Spleen (tissue), 11 donors: Measurements from ENCODE around the gene PGLYRP2. TPM values are rescaled to one million over a fixed set of nuclear protein-coding genes. Genes with fewer than 3 reads are reported as not detected.

Experiments used
- DNase-seq: peaks from one replicate; pipeline ENCODE4 v3.0.0-alpha.2; 2020
- H3K27ac ChIP-seq, 8 donors: fragments of 200-600 bp; sonication (generic) in 7 of 8; 1 replicate in 4 of 8; 2 replicates in 4 of 8; pipeline versions ENCODE4 v1.5.0 to v1.8.0; 2016 to 2021; ENCODE audit warnings: inconsistent platforms in 4 of 8, mild to moderate bottlenecking in 4 of 8, moderate library complexity in 1 of 8
- H3K27me3 ChIP-seq, 7 donors: fragments of 200-600 bp; sonication (generic) in 6 of 7; replicated peaks in 1 of 7; 1 replicate in 4 of 7; 2 replicates in 3 of 7; pipeline versions ENCODE4 v1.5.0 to v1.8.0; 2016 to 2021; ENCODE audit warnings: inconsistent platforms in 3 of 7, mild to moderate bottlenecking in 1 of 7
- H3K36me3 ChIP-seq, 6 donors: fragments of 200-600 bp; sonication (generic) in 5 of 6; 1 replicate in 4 of 6; 2 replicates in 2 of 6; pipeline versions ENCODE4 v1.5.0 to v1.8.0; 2016 to 2021; ENCODE audit warnings: inconsistent platforms in 2 of 6
- H3K4me1 ChIP-seq, 6 donors: fragments of 200-600 bp; sonication (generic) in 5 of 6; 1 replicate in 3 of 6; 2 replicates in 3 of 6; pipeline versions ENCODE4 v1.5.0 to v1.8.0; 2016 to 2021; ENCODE audit warnings: inconsistent platforms in 3 of 6
- H3K4me3 ChIP-seq, 8 donors: fragments of 200-600 bp; sonication (generic) in 7 of 8; 1 replicate in 4 of 8; 2 replicates in 4 of 8; pipeline versions ENCODE4 v1.5.0 to v1.8.0; 2016 to 2021; ENCODE audit warnings: inconsistent platforms in 4 of 8, mild to moderate bottlenecking in 4 of 8, moderate library complexity in 2 of 8
- H3K9me3 ChIP-seq, 8 donors: fragments of 200-600 bp; sonication (generic) in 7 of 8; 1 replicate in 4 of 8; 2 replicates in 4 of 8; pipeline versions ENCODE4 v1.5.0 to v1.8.0; 2016 to 2021; ENCODE audit warnings: inconsistent platforms in 4 of 8
- POLR2A ChIP-seq, 3 donors: fragments of 450-650 bp; IDR thresholded peaks; one replicate each; pipeline ENCODE4 v1.5.1; 2017; ENCODE audit warnings: antibody characterized with exemption in 3 of 3, mild to moderate bottlenecking in 1 of 3
- POLR2AphosphoS5 ChIP-seq, 3 donors: sonication (generic); formaldehyde crosslinking; IDR thresholded peaks; one replicate each; pipeline ENCODE4 v1.5.1; 2017; ENCODE audit warnings: antibody characterized with exemption in 3 of 3
- WGBS, 5 donors: extraction: QIAGEN DNeasy Blood & Tissue Kit in 3 of 5; methylation state at CpG; one replicate each; pipeline versions ENCODE4 v1.1.5 to v1.1.7; 2013 to 2018; 5-methylcytosine and 5-hydroxymethylcytosine counted together
- intact Hi-C: fragments of 100-400 bp; cut with DNase I; formaldehyde crosslinking; loops from one replicate; pipeline ENCODE4 v1.15.0; 2023; ENCODE audit warnings: low total_unique reads
- polyA plus RNA-seq, 3 donors: library from polyadenylated mRNA; stranded (reverse); fragments of 200-250 nt; gene quantifications; one replicate each; pipeline ENCODE4 v1.2.1, GENCODE V29; 2013
- total RNA-seq, 7 donors: library from RNA; depleted of rRNA in 3 of 7; stranded (reverse); fragments of >200 nt in 3 of 7; fragmentation: NEBNext Ultra II Directional in 4 of 7; extraction: Animal tissue kit (Norgen Biotek cat#: 25700) in 4 of 7; gene quantifications; one replicate each; pipeline versions ENCODE4 v1.1.0 to v1.2.1, GENCODE V29; 2016 to 2021
- TF ChIP-seq, protein P1 (sequence below), 11 experiments: fragments of 200-600 bp in 7 of 11; fragments of 450-650 bp in 4 of 11; sonication (generic) in 4 of 11; IDR thresholded peaks in 8 of 11; conservative IDR thresholded peaks in 3 of 11; 1 replicate in 7 of 11; 2 replicates in 4 of 11; pipeline versions ENCODE4 v1.4.0 to v1.8.0; 2016 to 2021; ENCODE audit warnings: antibody characterized with exemption in 11 of 11, inconsistent platforms in 4 of 11, mild to moderate bottlenecking in 1 of 11
- donor health status: healthy with polysubstance abuse.
- donor health status: DM: no; HTN: no; CAD: no; lungs with moderate emphysema.
- donor health status: DM: no; HTN: no; CAD: no.
- donor health status: Bipolar disorder and iron deficiency.
- donor health status: healthy.
- donor health status: DM: no; HTN: no; CAD: no.
- donor health status: DM: yes; HTN: yes; CAD: no.

The PGLYRP2 gene
- total and polyA plus RNA-seq, 10 donors = 0.02 to 0.16 (median 0.08) TPM; not detected in 6

DNA sequence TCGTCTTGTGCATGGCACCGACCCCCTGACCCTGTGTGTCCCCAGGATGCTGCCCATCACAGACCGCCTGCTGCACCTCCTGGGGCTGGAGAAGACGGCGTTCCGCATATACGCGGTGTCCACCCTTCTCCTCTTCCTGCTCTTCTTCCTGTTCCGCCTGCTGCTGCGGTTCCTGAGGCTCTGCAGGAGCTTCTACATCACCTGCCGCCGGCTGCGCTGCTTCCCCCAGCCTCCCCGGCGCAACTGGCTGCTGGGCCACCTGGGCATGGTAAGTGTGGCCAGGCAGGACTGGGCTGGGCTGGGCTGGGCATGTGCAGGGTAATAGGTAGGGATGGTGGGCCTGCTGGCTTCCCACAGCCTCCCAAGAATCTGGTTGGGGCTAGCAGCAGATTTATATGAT, 46.0 kb upstream of the PGLYRP2 start:
- TF ChIP-seq, protein P1, sequence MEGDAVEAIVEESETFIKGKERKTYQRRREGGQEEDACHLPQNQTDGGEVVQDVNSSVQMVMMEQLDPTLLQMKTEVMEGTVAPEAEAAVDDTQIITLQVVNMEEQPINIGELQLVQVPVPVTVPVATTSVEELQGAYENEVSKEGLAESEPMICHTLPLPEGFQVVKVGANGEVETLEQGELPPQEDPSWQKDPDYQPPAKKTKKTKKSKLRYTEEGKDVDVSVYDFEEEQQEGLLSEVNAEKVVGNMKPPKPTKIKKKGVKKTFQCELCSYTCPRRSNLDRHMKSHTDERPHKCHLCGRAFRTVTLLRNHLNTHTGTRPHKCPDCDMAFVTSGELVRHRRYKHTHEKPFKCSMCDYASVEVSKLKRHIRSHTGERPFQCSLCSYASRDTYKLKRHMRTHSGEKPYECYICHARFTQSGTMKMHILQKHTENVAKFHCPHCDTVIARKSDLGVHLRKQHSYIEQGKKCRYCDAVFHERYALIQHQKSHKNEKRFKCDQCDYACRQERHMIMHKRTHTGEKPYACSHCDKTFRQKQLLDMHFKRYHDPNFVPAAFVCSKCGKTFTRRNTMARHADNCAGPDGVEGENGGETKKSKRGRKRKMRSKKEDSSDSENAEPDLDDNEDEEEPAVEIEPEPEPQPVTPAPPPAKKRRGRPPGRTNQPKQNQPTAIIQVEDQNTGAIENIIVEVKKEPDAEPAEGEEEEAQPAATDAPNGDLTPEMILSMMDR (IDR thresholded peaks at IDR 0.05 in 8 of 11, conservative IDR thresholded peaks at IDR 0.05 in 3 of 11) = no peak
- no peak for TF ChIP-seq POLR2AphosphoS5 (IDR thresholded peaks at IDR 0.05)
- TF ChIP-seq POLR2A (IDR thresholded peaks at IDR 0.05) = no peak
- H3K27ac ChIP-seq = no peak overlapping the region
- H3K4me3 ChIP-seq = no peak overlapping the region
- no peaks in the 10 kb centered on the region for H3K4me1 ChIP-seq
- intact Hi-C loops = no loop called here
- no peak for DNase-seq
- peaks cover 0 to 7% (median 5%) of the 10 kb centered on the region in 8 donors for H3K9me3 ChIP-seq
- no peaks in the 10 kb centered on the region for H3K36me3 ChIP-seq
- WGBS, 5 donors = 76 to 88% (median 84%) methylated on average over 15 of the region's 15 CpGs
- peaks cover 0 to 19% (median 0%) of the 10 kb centered on the region in 7 donors for H3K27me3 ChIP-seq

DNA sequence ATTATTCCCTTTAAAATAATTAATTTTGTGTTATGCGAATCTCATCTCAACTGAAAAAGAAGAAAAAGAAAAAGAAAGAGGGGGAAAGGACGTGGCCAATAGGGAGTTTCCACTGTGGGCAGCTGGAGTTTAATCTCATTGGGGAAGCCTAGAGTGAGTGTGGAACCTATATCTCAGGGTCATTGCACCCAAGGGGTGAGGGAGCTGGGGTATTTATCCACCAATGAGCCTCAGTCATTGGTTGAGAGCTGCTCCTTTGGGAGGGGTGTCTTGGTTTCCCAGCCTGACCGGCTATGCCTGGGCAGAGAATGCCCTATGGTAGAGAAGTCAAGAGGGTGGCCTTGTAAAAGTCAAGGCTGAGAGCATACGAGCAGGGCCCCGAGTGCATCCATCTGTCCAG, 45.5 kb upstream of the PGLYRP2 start:
- intact Hi-C loops = no loop called here
- Histone ChIP-seq H3K27ac (no peak overlapping the region), H3K4me1 (no peaks in the 10 kb centered on the region), H3K27me3 (peaks cover 0 to 19% (median 0%) of the 10 kb centered on the region in 7 donors), H3K9me3 (peaks cover 0 to 2% (median under 1%) of the 10 kb centered on the region in 8 donors), H3K36me3 (no peaks in the 10 kb centered on the region), H3K4me3 (no peak overlapping the region)
- TF ChIP-seq POLR2AphosphoS5 (IDR thresholded peaks at IDR 0.05) (no peak), POLR2A (IDR thresholded peaks at IDR 0.05) (no peak)
- TF ChIP-seq, protein P1 (IDR thresholded peaks at IDR 0.05 in 8 of 11, conservative IDR thresholded peaks at IDR 0.05 in 3 of 11) = no peak
- WGBS, 5 donors = 65 to 82% (median 79%) methylated on average over 4 to 5 of the region's 5 CpGs
- no peak for DNase-seq

DNA sequence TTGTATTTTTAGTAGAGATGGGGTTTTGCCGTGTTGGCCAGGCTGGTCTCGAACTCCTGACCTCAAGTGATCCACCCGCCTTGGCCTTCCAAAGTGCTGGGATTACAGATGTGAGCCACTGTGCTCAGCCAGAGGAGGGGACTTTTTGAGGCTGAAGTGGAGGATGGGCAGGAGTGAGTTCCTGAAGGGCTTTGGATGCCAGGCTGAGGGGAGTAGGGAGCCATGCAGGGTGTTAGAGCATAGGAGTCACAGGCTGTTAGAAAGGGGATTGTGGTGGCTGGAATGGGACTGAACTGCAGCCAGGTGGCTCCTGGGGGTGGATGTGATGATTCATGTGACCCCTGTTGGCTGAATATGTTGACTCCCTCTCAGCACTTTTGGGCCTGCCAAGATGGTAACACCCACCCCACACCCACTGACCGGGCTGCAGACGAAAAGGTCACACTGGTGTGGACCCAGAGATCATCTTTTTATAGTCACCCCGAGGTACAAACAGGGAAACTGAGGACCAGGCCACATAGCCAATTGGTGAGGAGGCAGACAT, 40.2 kb upstream of the PGLYRP2 start:
- H3K4me1 ChIP-seq = peaks cover 0 to 10% (median 3%) of the 10 kb centered on the region in 6 donors
- no peak for DNase-seq
- no peak overlapping the region for H3K4me3 ChIP-seq
- H3K27ac ChIP-seq = no peak overlapping the region
- H3K9me3 ChIP-seq = peaks cover 0 to 29% (median 20%) of the 10 kb centered on the region in 8 donors
- H3K27me3 ChIP-seq = peaks cover 0 to 32% (median 0%) of the 10 kb centered on the region in 7 donors
- TF ChIP-seq, protein P1 (IDR thresholded peaks at IDR 0.05 in 8 of 11, conservative IDR thresholded peaks at IDR 0.05 in 3 of 11) = no peak
- TF ChIP-seq POLR2A (IDR thresholded peaks at IDR 0.05) (no peak), POLR2AphosphoS5 (IDR thresholded peaks at IDR 0.05) (no peak)
- no peaks in the 10 kb centered on the region for H3K36me3 ChIP-seq
- 80 to 90% (median 86%) methylated on average over 4 to 6 of the region's 6 CpGs for WGBS, 5 donors
- intact Hi-C loops = no loop called here

DNA sequence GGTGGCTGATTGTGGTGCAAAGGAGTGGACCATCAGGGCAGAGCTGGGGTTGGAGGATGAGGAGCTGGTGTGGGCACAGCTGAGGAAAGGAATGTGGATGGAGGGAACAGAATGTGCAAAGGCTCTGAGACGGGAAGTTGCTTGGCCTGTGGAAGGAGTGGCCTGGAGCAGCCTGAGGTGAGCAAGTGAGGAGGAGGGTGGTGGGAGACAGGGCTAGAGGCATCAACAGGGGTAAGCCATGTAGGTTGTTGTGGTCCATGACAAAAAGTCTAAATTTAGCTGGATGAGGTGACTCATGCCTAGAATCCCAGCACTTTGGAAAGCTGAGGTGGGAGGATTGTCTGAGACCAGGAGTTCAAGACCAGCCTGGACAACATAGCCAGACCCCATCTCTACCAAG, 38.5 kb upstream of the PGLYRP2 start:
- intact Hi-C loops = no loop called here
- Histone ChIP-seq H3K27ac (no peak overlapping the region), H3K4me1 (peaks cover 0 to 16% (median 4%) of the 10 kb centered on the region in 6 donors), H3K9me3 (peaks cover 0 to 29% (median 20%) of the 10 kb centered on the region in 8 donors), H3K36me3 (no peaks in the 10 kb centered on the region), H3K4me3 (no peak overlapping the region), H3K27me3 (peaks cover 0 to 28% (median 0%) of the 10 kb centered on the region in 7 donors)
- WGBS, 5 donors = 76 to 94% (median 86%) methylated on average over 1 of the region's 1 CpG
- TF ChIP-seq, protein P1 (IDR thresholded peaks at IDR 0.05 in 8 of 11, conservative IDR thresholded peaks at IDR 0.05 in 3 of 11) = no peak
- no peak for DNase-seq
